GM12872 (cell line): ENCODE data around the gene DUSP1.

Source experiments
- TF ChIP-seq, protein P1 (sequence below): IDR thresholded peaks from 3 replicates; pipeline ENCODE4 v1.5.1; 2011; ENCODE audit warnings: low read depth, mild to moderate bottlenecking, low read length, moderate library complexity; ENCODE audit not compliant: insufficient read depth

The DUSP1 gene

DNA sequence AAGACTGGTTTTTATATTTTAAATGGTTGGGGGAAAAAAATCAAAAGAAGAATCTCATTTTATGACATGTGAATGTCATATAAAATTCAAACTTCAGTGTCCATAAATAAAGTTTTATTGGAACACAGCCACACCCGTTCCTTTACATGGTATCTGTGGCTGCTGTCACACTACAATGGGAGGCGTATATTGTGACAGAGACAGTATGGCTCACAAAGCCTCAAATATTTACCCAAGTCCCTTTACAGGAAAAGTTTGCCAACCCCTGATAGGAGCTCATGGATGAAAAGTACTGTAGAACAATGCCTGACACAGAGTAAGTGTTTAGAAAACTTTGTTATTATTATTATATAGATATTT, 5.2 kb upstream of the DUSP1 start:
- TF ChIP-seq, protein P1, sequence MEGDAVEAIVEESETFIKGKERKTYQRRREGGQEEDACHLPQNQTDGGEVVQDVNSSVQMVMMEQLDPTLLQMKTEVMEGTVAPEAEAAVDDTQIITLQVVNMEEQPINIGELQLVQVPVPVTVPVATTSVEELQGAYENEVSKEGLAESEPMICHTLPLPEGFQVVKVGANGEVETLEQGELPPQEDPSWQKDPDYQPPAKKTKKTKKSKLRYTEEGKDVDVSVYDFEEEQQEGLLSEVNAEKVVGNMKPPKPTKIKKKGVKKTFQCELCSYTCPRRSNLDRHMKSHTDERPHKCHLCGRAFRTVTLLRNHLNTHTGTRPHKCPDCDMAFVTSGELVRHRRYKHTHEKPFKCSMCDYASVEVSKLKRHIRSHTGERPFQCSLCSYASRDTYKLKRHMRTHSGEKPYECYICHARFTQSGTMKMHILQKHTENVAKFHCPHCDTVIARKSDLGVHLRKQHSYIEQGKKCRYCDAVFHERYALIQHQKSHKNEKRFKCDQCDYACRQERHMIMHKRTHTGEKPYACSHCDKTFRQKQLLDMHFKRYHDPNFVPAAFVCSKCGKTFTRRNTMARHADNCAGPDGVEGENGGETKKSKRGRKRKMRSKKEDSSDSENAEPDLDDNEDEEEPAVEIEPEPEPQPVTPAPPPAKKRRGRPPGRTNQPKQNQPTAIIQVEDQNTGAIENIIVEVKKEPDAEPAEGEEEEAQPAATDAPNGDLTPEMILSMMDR: no peak

DNA sequence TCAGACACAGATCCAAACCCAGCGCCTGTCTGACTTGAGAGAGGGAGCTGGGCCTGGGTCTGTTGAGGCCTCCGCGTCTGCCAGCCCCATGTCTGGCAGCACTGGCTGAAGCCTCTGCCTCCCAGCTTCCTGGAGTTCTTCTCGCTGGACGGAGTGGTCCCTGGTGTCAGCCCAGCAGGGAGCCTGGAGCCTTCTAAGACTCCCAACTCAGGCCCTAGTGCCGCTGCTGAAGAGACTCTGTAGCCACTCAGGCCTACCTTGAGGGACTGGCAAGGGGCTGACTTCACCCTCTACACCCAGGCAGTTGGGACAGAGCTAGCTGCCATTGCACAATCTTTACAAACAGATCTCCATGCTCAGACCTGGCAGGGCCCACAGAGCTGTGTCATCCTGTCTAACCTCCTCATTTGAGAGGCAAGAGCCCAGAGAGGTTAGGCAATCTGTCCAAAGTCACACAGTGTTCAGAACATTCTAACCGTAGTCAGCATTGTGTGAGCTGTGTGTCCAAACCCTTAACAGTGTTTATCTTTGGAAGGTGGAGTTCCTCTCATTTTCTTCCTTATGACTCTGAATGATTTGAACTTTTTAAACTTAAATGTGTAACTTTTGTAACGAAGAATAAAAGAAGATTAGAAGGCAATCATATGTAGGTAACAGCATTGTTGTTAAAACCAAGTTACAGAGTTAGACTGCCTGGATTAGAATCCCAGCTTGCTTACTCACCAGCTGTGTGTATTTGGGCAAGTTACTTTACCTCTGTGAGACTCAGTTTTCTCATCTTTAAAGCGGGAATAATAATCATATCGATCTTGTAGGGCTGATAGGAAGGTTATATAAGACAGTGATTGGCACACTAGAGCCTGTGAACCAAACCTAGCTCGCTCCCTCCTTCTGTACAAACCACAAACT, 4.6 kb upstream of the DUSP1 start:
- TF ChIP-seq, protein P1: no peak

DNA sequence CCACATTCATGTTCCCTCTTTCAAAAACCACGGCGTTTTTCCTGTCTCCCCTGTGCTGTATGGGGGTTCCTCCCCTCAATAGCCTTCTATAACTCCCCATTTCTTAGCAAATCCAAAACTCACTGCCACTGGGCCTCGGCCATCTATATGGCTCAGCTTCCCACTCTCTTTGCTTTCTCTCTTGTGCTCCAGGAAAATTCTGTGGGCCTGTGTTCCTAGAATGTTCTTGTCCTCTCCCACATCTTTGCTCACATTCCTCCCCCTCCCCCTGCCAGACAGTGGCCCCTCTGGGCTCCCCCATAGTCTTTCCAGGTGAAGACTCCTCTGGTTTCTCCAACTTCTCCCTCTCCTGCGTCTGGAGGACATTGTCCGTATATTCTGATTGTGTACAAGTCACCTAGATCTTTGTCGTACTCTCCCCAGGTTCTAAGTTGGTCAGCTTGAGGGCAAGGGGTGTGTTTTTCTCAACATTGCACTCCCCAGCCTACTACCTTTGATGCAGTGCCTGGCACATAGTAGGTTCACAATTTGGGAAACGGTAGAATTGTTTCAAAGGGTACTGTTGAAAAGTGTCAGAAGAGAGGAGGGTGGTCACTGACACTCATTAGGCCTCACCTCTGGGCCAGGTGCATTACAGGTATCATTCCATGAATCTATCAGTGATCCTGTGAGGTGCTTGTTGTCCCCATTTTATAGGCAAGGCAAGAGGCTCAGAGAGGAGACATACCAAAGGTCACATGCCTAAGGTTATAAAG, 3.7 kb upstream of the DUSP1 start:
- TF ChIP-seq, protein P1: no peak

DNA sequence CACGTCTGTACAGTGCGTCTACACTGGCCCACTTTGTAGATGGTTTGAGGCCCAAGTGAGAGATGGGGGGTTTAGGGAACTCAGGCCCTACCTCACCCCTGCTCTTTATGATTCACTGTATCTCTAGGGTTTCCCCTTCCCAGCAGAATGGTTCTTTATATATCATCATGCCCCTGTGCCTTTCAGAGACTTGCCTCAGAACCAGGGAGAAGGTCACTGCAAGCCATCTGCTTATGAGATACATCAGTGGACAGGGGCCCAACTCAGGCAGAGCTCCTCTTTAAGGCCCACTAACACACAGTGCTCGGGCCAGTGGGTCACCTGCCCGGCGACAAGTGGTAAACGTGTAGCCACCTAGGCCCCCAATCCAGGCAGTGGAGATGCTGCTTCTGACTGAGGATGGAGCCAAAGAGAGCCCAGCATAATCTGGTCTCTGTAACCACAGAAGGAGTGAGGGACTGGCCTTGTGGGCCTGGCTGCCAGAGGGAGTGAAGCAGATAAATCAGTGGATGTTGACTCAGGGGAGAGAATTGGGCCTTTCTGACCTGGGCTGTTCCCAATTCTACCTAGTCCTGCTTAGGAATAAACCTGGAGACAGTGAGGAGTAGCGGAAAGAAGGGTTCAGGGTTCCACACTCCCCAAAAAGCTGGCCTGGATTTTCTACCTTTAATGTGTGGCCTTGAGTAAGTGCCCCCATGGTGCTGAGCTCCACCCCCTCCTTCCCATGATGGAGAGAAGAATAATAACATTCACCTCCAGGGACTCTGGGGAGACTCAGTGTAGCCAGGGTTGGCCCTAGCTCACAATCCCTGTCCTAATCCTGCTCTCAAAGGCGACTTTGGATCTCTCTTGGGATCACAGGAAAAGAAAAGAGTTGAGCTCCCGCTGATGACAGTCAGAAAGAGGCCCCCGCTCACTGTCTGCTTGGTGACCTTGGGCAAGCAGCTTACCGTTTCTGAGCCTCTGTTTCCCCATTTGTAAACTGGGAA, 2.8 kb upstream of the DUSP1 start:
- TF ChIP-seq, protein P1: no peak

DNA sequence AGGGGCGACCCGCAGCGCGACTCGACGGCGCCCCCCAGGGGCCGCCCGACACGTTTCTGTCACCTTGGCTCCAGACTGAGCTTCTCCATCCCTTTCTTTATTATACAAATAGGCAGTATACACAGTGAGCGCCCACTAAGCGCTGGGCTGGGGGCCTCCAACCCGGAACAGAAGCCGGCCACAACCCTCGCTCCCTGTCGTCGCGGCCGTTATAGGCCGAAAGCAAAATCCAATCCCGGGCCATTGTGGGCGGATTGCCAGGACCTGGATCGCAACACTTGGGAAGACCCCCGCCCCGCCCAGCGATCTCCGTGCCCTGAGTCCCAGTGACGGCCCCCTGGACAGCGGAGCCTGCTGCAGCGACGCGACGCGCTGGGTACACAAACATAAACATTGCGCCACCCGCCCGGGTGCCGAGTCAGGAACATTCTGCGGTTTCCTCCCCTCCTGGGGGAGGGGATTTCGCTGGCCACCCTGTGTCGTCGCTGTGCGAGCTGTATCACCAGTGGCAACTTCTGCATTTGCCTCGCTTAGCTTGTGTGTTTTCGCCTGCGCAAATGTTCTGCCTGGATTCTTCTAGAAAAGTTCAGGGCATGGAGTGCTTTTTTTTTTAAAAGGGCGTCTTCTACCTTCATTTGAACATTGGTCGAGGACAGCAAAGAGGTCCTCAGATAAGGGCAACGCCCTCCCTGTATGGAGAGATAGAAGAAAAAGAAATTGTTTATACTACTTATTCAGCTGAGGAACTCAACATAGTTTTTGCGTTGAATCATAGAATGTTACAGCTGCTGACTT, 1.3 kb upstream of the DUSP1 start:
- TF ChIP-seq, protein P1: peak; percentile 96

DNA sequence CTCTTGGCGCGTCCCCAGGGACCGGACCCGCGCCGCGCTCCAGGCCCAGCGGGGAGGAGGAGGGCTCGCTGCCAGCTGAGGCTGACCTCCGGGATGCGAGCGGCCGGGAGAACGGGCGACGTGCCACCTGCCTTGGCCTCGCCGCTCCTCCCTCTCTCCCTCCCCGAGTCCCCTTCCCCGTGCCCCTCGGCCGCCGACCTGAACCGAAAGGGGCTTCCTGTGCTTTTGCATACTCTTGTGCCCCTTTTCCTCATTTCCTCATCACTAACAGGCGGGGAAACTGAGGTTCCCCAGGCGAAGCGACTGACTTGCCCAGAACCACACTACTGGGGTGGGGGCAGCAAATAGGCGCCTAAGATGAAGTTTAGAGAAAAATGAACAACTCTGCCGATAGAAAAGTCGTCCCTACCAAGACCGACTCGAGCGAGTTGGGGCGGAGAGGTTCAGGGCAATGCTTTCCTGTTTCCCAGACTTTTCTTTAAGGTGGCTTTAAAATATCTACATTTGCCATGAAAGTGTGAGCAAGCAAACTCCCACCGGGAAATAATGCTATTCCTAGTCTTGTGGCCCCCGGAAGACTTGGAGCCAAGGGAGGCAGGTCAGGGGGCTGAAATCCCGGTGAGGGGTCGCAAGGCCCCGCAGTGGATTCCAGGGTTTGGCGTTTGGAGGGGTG, 580 bp upstream of the DUSP1 start:
- TF ChIP-seq, protein P1: no peak
